Ascending aorta (tissue), 2 donors: ENCODE data around the gene PPP2R1B. TPM values are rescaled to one million over a fixed set of nuclear protein-coding genes. Genes with fewer than 3 reads are reported as not detected.
"Not testable (repeated sequence)": the region's sequence is repeated elsewhere in the genome, so short reads cannot be mapped to it uniquely, and the experiment has no call there.

Experiments used
- DNase-seq, 2 donors: peaks; one replicate each; pipeline ENCODE4 v3.0.0-alpha.2; 2019; ENCODE audit warnings: low spot score in 2 of 2
- H3K27ac ChIP-seq, 2 donors: fragments of 200-600 bp; sonication (generic); one replicate each; pipeline ENCODE4 v1.5.1; 2016 to 2017; ENCODE audit warnings: mild to moderate bottlenecking in 1 of 2
- H3K27me3 ChIP-seq: fragments of 200-600 bp; sonication (generic); one replicate; pipeline ENCODE4 v1.5.1; 2017
- H3K36me3 ChIP-seq, 2 donors: fragments of 200-600 bp; sonication (generic); one replicate each; pipeline ENCODE4 v1.5.1; 2016
- H3K4me1 ChIP-seq, 2 donors: fragments of 200-600 bp; sonication (generic); one replicate each; pipeline ENCODE4 v1.5.1; 2016 to 2017; ENCODE audit warnings: mild to moderate bottlenecking in 1 of 2
- H3K4me3 ChIP-seq, 2 donors: fragments of 200-600 bp; sonication (generic); one replicate each; pipeline ENCODE4 v1.5.1; 2016 to 2017; ENCODE audit warnings: mild to moderate bottlenecking in 1 of 2
- H3K9me3 ChIP-seq, 2 donors: fragments of 200-600 bp; sonication (generic); one replicate each; pipeline ENCODE4 v1.5.1; 2016
- intact Hi-C: fragments of 100-400 bp; cut with DNase I; formaldehyde crosslinking; loops from one replicate; pipeline ENCODE4 v1.15.1; 2023
- total RNA-seq: library from RNA; depleted of rRNA; stranded (reverse); fragments of >200 nt; gene quantifications from one replicate; pipeline ENCODE4 v1.1.0, GENCODE V29; 2016
- TF ChIP-seq, protein P1 (sequence below), 3 experiments: fragments of 200-600 bp in 2 of 3; fragments of 450-650 bp in 1 of 3; sonication (generic) in 2 of 3; IDR thresholded peaks; one replicate each; pipeline ENCODE4 v1.5.1; 2016 to 2019; ENCODE audit warnings: antibody characterized with exemption in 3 of 3, mild to moderate bottlenecking in 1 of 3, moderate library complexity in 1 of 3

Gene PPP2R1B
- total RNA-seq, 1 donor from 2014 or later, result 7.7 TPM

DNA sequence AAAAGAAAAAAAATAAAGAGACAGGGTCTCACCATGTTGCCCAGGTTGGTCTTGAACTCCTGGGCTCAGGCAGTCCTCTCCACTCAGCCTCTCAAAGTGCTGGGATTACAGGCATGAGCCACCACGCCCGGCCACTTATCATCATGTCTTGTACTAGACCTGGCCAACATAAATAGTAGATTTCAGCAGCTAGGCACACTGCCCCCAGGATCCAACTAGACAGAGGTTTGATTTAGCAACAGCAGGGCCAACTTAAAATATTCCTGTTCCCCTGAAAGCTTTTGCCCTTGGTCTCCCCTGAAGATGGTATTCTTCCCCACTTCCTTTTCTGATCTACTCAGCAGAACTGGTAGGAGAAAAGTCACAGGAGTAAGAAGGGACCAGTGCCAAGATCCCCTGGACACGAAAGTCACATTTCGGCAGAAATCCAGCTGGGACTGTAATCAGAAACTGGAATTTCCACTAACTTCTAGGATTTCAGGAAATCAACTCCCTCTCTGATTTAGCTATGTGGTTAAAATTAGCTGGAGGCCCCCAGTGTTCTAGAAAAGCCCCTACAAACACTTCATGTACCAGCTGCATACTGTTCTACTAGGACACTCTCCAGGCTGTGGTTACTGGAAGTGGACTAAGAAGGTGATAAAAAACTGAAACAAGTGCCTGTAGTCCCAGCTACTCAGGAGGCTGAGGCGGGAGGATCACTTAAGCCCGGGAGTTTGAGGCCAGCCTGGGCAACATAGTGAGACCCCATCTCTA, 8.9 kb upstream of the PPP2R1B start:
- TF ChIP-seq, protein P1, sequence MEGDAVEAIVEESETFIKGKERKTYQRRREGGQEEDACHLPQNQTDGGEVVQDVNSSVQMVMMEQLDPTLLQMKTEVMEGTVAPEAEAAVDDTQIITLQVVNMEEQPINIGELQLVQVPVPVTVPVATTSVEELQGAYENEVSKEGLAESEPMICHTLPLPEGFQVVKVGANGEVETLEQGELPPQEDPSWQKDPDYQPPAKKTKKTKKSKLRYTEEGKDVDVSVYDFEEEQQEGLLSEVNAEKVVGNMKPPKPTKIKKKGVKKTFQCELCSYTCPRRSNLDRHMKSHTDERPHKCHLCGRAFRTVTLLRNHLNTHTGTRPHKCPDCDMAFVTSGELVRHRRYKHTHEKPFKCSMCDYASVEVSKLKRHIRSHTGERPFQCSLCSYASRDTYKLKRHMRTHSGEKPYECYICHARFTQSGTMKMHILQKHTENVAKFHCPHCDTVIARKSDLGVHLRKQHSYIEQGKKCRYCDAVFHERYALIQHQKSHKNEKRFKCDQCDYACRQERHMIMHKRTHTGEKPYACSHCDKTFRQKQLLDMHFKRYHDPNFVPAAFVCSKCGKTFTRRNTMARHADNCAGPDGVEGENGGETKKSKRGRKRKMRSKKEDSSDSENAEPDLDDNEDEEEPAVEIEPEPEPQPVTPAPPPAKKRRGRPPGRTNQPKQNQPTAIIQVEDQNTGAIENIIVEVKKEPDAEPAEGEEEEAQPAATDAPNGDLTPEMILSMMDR (IDR thresholded peaks at IDR 0.05), result no peak
- peak overlapping the region; percentile 47 to 80 for H3K27ac ChIP-seq
- peak; percentile 21 to 84 for DNase-seq

DNA sequence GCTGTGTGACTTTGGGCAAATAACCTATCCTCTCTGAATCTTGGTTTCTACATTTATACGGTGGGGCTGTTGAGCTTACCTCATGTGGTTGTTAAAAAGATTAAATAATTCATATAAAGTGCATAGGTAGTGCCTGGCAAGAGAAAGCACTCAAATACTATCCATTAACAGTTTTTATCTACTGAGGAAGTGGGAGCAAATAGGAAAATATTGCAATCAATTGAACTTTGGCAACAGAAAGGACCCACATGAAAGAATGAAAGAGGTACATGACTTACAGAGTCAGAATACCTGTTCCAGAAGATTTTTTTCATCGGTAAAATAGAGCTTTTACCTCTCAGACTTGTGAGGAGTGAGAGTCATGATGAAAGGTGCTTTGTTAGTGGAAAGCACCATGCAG, 6.3 kb upstream of the PPP2R1B start:
- intact Hi-C loops, result loop anchor here (10.0 kb wide), 1 partner anchor 452 kb away; the partner anchor contains the start of gene PTS
- TF ChIP-seq, protein P1 (IDR thresholded peaks at IDR 0.05), result no peak
- no peak for DNase-seq
- Histone ChIP-seq H3K27me3 (no peaks in the 10 kb centered on the region), H3K27ac (no peak overlapping the region), H3K4me1 (peaks cover 0 to 9% of the 10 kb centered on the region in 2 donors), H3K36me3 (no peaks in the 10 kb centered on the region), H3K4me3 (no peak overlapping the region), H3K9me3 (no peaks in the 10 kb centered on the region)

More for the DNA sequence above, 8.9 kb upstream of the PPP2R1B start:
- no peaks in the 10 kb centered on the region for H3K27me3 ChIP-seq
- H3K36me3 ChIP-seq, result no peaks in the 10 kb centered on the region
- intact Hi-C loops, result loop anchor here (1.0 to 10.0 kb wide), 3 partner anchors 9 to 450 kb away; partner anchors contain the start of genes PPP2R1B and PTS
- H3K4me1 ChIP-seq, result peaks cover 0 to 9% of the 10 kb centered on the region in 2 donors
- no peak overlapping the region for H3K4me3 ChIP-seq
- no peaks in the 10 kb centered on the region for H3K9me3 ChIP-seq

DNA sequence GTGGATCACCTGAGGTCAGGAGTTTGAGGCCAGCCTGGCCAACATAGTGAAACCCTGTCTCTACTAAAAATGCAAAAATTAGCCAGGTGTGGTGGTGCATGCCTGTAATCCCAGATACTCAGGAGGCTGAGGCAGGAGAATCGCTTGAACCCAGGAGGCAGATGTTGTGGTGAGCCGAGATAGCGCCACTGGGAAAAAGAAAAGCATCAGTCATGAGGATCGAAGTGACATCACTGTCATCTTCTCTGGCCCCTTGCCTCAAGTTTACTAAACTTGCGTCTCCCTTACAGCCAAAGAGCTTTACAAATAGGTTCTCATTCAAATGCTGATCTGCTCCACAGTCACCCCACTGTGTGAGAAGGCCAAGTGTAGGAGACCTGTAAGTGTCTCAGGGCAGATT, 5.0 kb upstream of the PPP2R1B start:
- intact Hi-C loops, result loop anchor here (10.0 kb wide), 1 partner anchor 454 kb away; the partner anchor contains the start of gene PTS
- not testable (repeated sequence) for H3K9me3 ChIP-seq, H3K27me3 ChIP-seq, H3K4me3 ChIP-seq, H3K27ac ChIP-seq, H3K36me3 ChIP-seq, DNase-seq
- H3K4me1 ChIP-seq, result peaks cover 6 to 14% of the 10 kb centered on the region in 2 donors

DNA sequence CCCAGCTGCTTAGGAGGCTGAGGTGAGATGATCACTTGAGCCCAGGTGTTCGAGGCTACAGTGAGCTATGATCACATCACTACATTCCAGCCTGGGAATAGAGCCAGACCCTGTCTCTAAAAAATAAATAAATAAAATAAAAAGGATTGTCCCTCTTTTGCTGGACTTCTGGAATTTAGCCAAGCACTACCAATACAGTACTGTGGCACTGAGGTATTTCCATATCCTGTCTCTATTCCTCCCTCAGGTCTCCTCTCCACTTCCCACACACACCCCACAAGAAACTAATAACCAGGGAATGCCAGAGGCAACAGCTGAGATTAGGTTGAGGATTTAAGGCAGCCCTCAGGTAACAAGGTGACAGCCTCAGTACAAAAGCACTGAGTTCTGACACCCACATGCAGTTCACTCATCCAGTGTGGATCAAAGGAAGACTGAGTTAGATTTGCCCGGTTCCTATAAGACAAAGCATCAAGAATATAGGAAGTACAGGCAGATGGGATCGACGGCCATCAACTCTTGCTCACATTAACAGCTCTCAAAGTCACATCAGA, 4.5 kb upstream of the PPP2R1B start:
- H3K27ac ChIP-seq, result no peak overlapping the region
- TF ChIP-seq, protein P1 (IDR thresholded peaks at IDR 0.05), result no peak
- H3K27me3 ChIP-seq, result no peaks in the 10 kb centered on the region
- no peak for DNase-seq
- peaks cover 6 to 14% of the 10 kb centered on the region in 2 donors for H3K4me1 ChIP-seq
- no peaks in the 10 kb centered on the region for H3K36me3 ChIP-seq
- intact Hi-C loops, result loop anchor here (10.0 kb wide), 1 partner anchor 454 kb away; the partner anchor contains the start of gene PTS
- no peak overlapping the region for H3K4me3 ChIP-seq
- H3K9me3 ChIP-seq, result no peaks in the 10 kb centered on the region

DNA sequence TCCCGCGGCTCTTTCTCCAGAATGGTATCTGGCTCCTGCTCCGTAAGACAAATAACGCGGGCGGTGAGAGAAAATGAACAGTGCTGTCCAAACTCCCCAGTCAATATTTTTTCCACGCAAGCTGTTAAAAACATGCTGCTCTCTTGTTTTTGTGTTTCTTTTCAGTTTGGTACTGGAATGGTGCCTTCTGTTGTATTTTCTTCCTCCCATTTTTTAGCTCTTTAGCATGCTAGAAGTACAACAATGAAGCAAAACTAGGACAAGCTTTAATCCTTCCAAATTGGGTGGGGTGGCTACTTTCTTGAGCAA, 599 bp upstream of the PPP2R1B start:
- Histone ChIP-seq H3K9me3 (no peaks in the 10 kb centered on the region), H3K27ac (peak overlapping the region; percentile 89), H3K27me3 (no peaks in the 10 kb centered on the region), H3K36me3 (peaks cover 2 to 16% of the 10 kb centered on the region in 2 donors), H3K4me3 (peak overlapping the region; percentile 85 to 98), H3K4me1 (peaks cover 6 to 17% of the 10 kb centered on the region in 2 donors)
- DNase-seq, result no peak
- TF ChIP-seq, protein P1 (IDR thresholded peaks at IDR 0.05), result no peak
- intact Hi-C loops, result loop anchor here (1.0 to 10.0 kb wide), 4 partner anchors 9 to 164 kb away; partner anchors contain the start of gene SIK2
